Ascending aorta (tissue), 2 donors: ENCODE results near the gene NDUFB10. TPM values are rescaled to one million over a fixed set of nuclear protein-coding genes. Genes with fewer than 3 reads are reported as not detected.

Source experiments
- DNase-seq, 2 donors: peaks; one replicate each; pipeline ENCODE4 v3.0.0-alpha.2; 2019; ENCODE audit warnings: low spot score in 2 of 2
- H3K27ac ChIP-seq, 2 donors: fragments of 200-600 bp; sonication (generic); one replicate each; pipeline ENCODE4 v1.5.1; 2016 to 2017; ENCODE audit warnings: mild to moderate bottlenecking in 1 of 2
- H3K27me3 ChIP-seq: fragments of 200-600 bp; sonication (generic); one replicate; pipeline ENCODE4 v1.5.1; 2017
- H3K36me3 ChIP-seq, 2 donors: fragments of 200-600 bp; sonication (generic); one replicate each; pipeline ENCODE4 v1.5.1; 2016
- H3K4me1 ChIP-seq, 2 donors: fragments of 200-600 bp; sonication (generic); one replicate each; pipeline ENCODE4 v1.5.1; 2016 to 2017; ENCODE audit warnings: mild to moderate bottlenecking in 1 of 2
- H3K4me3 ChIP-seq, 2 donors: fragments of 200-600 bp; sonication (generic); one replicate each; pipeline ENCODE4 v1.5.1; 2016 to 2017; ENCODE audit warnings: mild to moderate bottlenecking in 1 of 2
- H3K9me3 ChIP-seq, 2 donors: fragments of 200-600 bp; sonication (generic); one replicate each; pipeline ENCODE4 v1.5.1; 2016
- CTCF ChIP-seq, 3 experiments: fragments of 200-600 bp in 2 of 3; fragments of 450-650 bp in 1 of 3; sonication (generic) in 2 of 3; IDR thresholded peaks; one replicate each; pipeline ENCODE4 v1.5.1; 2016 to 2019; ENCODE audit warnings: antibody characterized with exemption in 3 of 3, mild to moderate bottlenecking in 1 of 3, moderate library complexity in 1 of 3
- intact Hi-C: fragments of 100-400 bp; cut with DNase I; formaldehyde crosslinking; loops from one replicate; pipeline ENCODE4 v1.15.1; 2023
- total RNA-seq: library from RNA; depleted of rRNA; stranded (reverse); fragments of >200 nt; gene quantifications from one replicate; pipeline ENCODE4 v1.1.0, GENCODE V29; 2016

Gene NDUFB10
- total RNA-seq, 1 donor from 2014 or later: 68.2 TPM

GRCh38 chr16:2008631-2009163 is 49.4 kb downstream of the NDUFB10 start:
- DNase-seq: no peak
- TF ChIP-seq CTCF (IDR thresholded peaks at IDR 0.05): no peak
- no peaks in the 10 kb centered on the region for H3K36me3 ChIP-seq
- H3K4me1 ChIP-seq: peaks cover 23 to 34% of the 10 kb centered on the region in 2 donors
- H3K27me3 ChIP-seq: no peaks in the 10 kb centered on the region
- H3K27ac ChIP-seq: peak overlapping the region; percentile 52 to 75
- H3K4me3 ChIP-seq: peak overlapping the region; percentile 75 to 94
- intact Hi-C loops: no loop called here
- no peaks in the 10 kb centered on the region for H3K9me3 ChIP-seq

GRCh38 chr16:2009164-2009711 is 49.9 kb downstream of the NDUFB10 start:
- intact Hi-C loops: no loop called here
- no peaks in the 10 kb centered on the region for H3K9me3 ChIP-seq
- no peaks in the 10 kb centered on the region for H3K27me3 ChIP-seq
- H3K4me1 ChIP-seq: peaks cover 19 to 31% of the 10 kb centered on the region in 2 donors
- DNase-seq: no peak
- no peaks in the 10 kb centered on the region for H3K36me3 ChIP-seq
- H3K27ac ChIP-seq: peak overlapping the region; percentile 52 to 75
- peak overlapping the region; percentile 75 to 94 for H3K4me3 ChIP-seq
- TF ChIP-seq CTCF (IDR thresholded peaks at IDR 0.05): no peak

GRCh38 chr16:2009791-2010510 is 50.6 kb downstream of the NDUFB10 start, which contains the start of gene ZNF598:
Gene ZNF598 (minus strand): TSS chr16:2009821.
- H3K36me3 ChIP-seq: no peaks in the 10 kb centered on the region
- peaks cover 17 to 28% of the 10 kb centered on the region in 2 donors for H3K4me1 ChIP-seq
- intact Hi-C loops: no loop called here
- TF ChIP-seq CTCF (IDR thresholded peaks at IDR 0.05): no peak
- no peaks in the 10 kb centered on the region for H3K9me3 ChIP-seq
- peak within 1 kb of the TSS; percentile 75 to 94 for H3K4me3 ChIP-seq
- DNase-seq: peak in 1 of 2 donors; percentile 89
- no peaks in the 10 kb centered on the region for H3K27me3 ChIP-seq
- H3K27ac ChIP-seq: peak within 1 kb of the TSS; percentile 89

Other genes with a start within 250 kb of the NDUFB10 start
- 326 TPM for gene NME3, start 188.0 kb upstream of the NDUFB10 start, total RNA-seq
- 25.3 TPM for gene EME2, start 186.7 kb upstream of the NDUFB10 start, total RNA-seq
- 170 TPM for gene MRPS34, start 186.4 kb upstream of the NDUFB10 start, total RNA-seq
- gene SPSB3, start 177.0 kb upstream of the NDUFB10 start, total RNA-seq: 159 TPM
- gene NUBP2, start 176.6 kb upstream of the NDUFB10 start, total RNA-seq: 182 TPM
- gene IGFALS, start 165.8 kb upstream of the NDUFB10 start, total RNA-seq: not detected
- 177 TPM for gene HAGH, start 132.7 kb upstream of the NDUFB10 start, total RNA-seq
- gene FAHD1, start 132.3 kb upstream of the NDUFB10 start, total RNA-seq: 233 TPM
- not detected for gene MEIOB, start 87.4 kb upstream of the NDUFB10 start, total RNA-seq
- not detected for gene HS3ST6, start 41.1 kb upstream of the NDUFB10 start, total RNA-seq
- gene MSRB1, start 16.3 kb upstream of the NDUFB10 start, total RNA-seq: 32.9 TPM
- gene RPL3L, start 4.8 kb upstream of the NDUFB10 start, total RNA-seq: not detected
- gene RPS2, start 5.3 kb downstream of the NDUFB10 start, total RNA-seq: 2,866 TPM
- gene RNF151, start 7.3 kb downstream of the NDUFB10 start, total RNA-seq: not detected
- gene TBL3, start 12.5 kb downstream of the NDUFB10 start, total RNA-seq: 55.7 TPM
- gene NOXO1, start 21.9 kb downstream of the NDUFB10 start, total RNA-seq: not detected
- gene GFER, start 24.7 kb downstream of the NDUFB10 start, total RNA-seq: 2.7 TPM
- gene SYNGR3, start 30.4 kb downstream of the NDUFB10 start, total RNA-seq: 0.32 TPM
- 31.1 TPM for gene ZNF598, start 50.3 kb downstream of the NDUFB10 start, total RNA-seq
- not detected for gene NPW, start 60.2 kb downstream of the NDUFB10 start, total RNA-seq
- 123 TPM for gene NHERF2, start 67.4 kb downstream of the NDUFB10 start, total RNA-seq
- gene NTHL1, start 88.3 kb downstream of the NDUFB10 start, total RNA-seq: 59.5 TPM
- gene TSC2, start 88.4 kb downstream of the NDUFB10 start, total RNA-seq: 258 TPM
- 551 TPM for gene PKD1, start 176.4 kb downstream of the NDUFB10 start, total RNA-seq
- not detected for gene RAB26, start 189.1 kb downstream of the NDUFB10 start, total RNA-seq
- 39.6 TPM for gene TRAF7, start 196.2 kb downstream of the NDUFB10 start, total RNA-seq
- not detected for gene CASKIN1, start 237.1 kb downstream of the NDUFB10 start, total RNA-seq
- gene MLST8, start 245.9 kb downstream of the NDUFB10 start, total RNA-seq: 23.7 TPM